ENCODE data around the gene SLC17A4.

Gene SLC17A4

GRCh38 chr6:25764611-25765010 lies 10.1 kb downstream of the SLC17A4 start:
- H3K4me3 ChIP-seq (ENCODE audit: low read depth, low read length), result no peak overlapping the region
- TF ChIP-seq CTCF (IDR thresholded peaks at IDR 0.05; ENCODE audit: borderline replicate concordance, insufficient read depth, low read depth, low read length), result no peak

GRCh38 chr6:25768566-25768965 lies 14.0 kb downstream of the SLC17A4 start:
- no peak overlapping the region for H3K4me3 ChIP-seq (ENCODE audit: low read depth, low read length)
- TF ChIP-seq CTCF (IDR thresholded peaks at IDR 0.05; ENCODE audit: borderline replicate concordance, insufficient read depth, low read depth, low read length), result no peak

GRCh38 chr6:25769983-25770382 lies 15.4 kb downstream of the SLC17A4 start:
- no peak overlapping the region for H3K4me3 ChIP-seq (ENCODE audit: low read depth, low read length)
- TF ChIP-seq CTCF (IDR thresholded peaks at IDR 0.05; ENCODE audit: borderline replicate concordance, insufficient read depth, low read depth, low read length), result no peak

GRCh38 chr6:25774120-25774715 lies 19.7 kb downstream of the SLC17A4 start:
- TF ChIP-seq CTCF (IDR thresholded peaks at IDR 0.05; ENCODE audit: borderline replicate concordance, insufficient read depth, low read depth, low read length), result no peak
- no peak overlapping the region for H3K4me3 ChIP-seq (ENCODE audit: low read depth, low read length)

- no peak for TF ChIP-seq CTCF (IDR thresholded peaks at IDR 0.05; ENCODE audit: borderline replicate concordance, insufficient read depth, low read depth, low read length)
- H3K4me3 ChIP-seq (ENCODE audit: low read depth, low read length), result no peak overlapping the region
Measured at GRCh38 chr6:25777031-25777430, 22.5 kb downstream of the SLC17A4 start.

- TF ChIP-seq CTCF (IDR thresholded peaks at IDR 0.05; ENCODE audit: borderline replicate concordance, insufficient read depth, low read depth, low read length), result no peak
- H3K4me3 ChIP-seq (ENCODE audit: low read depth, low read length), result no peak overlapping the region
Measured at GRCh38 chr6:25777856-25778649, 23.5 kb downstream of the SLC17A4 start.

GRCh38 chr6:25781134-25781533 lies 26.6 kb downstream of the SLC17A4 start:
- no peak overlapping the region for H3K4me3 ChIP-seq (ENCODE audit: low read depth, low read length)
- TF ChIP-seq CTCF (IDR thresholded peaks at IDR 0.05; ENCODE audit: borderline replicate concordance, insufficient read depth, low read depth, low read length), result no peak

Data from GM12875 (cell line).